GM18526 (cell line): ENCODE data around the gene TSHZ2.

ENCODE experiments used
- POLR2A ChIP-seq: IDR thresholded peaks from 3 replicates; pipeline ENCODE4 v1.6.1; 2011; ENCODE audit not compliant: insufficient read length; ENCODE audit errors: extremely low read depth

TSHZ2 gene

DNA sequence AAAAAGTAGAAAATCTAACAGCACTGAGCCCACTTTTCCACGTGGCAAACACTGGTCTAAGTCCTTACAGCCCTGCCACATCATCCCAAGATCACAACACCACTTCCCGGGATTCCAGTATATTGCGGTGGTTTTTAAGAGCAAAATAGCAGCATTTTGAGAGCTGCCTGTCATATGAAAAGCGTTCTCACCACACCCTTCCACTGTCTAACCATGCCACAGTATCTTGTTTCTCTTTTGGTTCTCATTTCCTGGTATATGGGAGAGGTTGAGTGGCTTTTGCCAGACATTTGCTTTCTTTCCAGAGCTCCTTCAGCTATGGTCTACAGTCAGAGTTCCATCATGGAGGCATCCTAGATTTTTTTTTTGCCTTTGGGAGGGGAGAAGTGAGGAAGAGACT is 243.0 kb downstream of the TSHZ2 start:
- TF ChIP-seq POLR2A: no peak

DNA sequence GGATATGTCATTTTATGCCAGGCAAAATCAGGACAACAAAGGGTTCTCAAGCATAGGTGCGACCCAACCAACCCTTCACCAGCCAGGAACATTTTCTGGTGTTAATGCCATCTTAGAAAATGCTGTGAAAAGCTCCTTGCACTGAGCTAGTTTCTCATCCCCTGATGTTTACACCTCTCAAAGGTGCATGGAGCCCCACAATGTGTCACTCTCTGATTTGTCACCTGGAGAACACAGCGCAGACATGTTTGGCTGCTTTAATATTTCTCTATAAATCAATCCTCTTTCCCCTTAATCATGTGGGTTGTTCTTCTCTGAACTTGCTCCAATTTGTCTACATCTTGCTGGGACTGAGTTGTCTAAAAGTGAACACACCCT is 244.3 kb downstream of the TSHZ2 start:
- TF ChIP-seq POLR2A: no peak

DNA sequence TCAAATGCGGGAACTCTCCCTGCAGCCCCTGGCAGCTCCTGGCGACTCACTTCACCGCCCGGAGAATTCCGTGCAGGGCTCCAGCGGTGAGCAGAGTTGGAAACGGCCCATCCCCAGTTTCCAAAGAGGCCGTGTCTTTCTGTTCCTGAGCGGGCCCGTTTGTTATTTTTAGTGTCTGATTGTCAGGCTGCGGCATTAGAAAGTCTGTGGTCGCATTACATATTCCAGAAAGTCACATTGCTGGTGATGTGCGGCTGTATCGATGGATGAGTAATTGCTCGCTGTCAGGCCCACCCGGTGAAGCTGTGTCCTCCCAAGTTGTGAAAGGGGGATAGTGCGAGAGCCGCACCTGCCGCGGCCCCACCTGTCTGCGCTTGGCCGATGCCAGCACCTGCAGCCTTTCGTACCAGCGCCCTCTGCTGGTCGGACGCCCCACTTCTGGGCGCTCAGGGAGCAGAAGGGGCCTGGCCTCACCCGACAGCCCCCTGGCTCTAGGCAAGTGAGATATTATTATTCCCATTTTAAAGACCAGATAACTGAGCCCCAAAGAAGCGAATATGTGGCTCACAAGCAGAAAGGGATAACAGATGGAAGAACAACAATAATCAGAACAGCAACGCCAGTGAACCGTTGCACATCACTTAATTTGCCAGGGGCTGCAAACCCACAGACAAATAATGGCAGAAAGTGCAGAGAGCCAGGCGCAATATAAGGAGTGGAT is 244.9 kb downstream of the TSHZ2 start:
- no peak for TF ChIP-seq POLR2A

DNA sequence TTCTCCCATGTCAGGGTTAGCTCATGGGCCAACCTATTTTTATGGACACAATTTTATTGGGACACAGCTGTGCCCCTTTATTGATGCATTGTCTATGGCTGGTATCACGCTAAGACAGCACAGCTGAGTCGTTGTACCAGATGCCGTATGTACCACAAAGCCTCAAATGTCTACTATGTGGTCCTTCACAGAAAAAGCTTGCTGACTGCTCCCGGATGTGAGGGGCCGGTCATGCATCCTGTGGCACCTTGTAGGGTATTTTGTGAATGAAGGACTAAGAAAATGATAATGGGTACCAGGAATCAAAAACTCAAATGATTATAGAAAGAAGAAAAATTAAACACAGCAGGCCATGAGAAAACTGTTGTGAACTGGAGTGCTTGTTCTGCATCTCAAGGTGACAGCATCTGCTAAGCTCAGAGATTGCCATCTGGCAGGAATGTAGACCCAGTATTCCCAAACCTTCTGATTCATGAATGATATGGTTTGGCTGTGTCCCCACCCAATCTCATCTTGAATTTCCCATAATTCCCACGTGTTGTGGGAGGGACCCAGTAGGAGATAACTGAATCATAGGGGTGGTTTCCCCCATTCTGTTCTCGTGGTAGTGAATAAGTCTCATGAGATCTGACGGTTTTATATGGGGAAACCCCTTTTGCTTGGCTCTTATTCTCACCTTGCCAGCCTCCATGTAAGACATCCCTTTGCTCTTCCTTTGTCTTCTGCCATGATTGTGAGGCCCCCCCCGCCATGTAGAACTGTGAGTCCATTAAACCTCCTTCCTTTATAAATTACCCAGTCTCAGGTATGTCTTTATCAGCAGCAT is 248.5 kb downstream of the TSHZ2 start:
- TF ChIP-seq POLR2A: no peak

DNA sequence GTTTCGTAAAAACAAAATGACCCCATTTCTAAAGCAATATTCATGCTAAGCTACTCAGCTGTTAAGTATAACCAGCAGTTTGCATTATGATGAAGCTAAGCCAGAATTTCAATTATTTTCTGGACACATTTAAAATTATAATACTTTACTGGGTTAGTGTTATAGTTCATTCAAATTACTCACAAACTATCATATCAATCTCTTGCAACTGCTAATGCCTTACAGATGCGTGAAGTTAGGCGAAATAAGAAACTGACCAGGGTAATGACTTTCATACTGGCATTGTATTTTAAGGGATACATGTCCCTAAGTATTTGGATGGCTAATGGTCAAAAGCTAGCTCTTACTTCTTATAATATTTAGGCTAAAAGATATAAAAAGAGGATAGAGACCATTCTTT is 249.6 kb downstream of the TSHZ2 start:
- TF ChIP-seq POLR2A: no peak

DNA sequence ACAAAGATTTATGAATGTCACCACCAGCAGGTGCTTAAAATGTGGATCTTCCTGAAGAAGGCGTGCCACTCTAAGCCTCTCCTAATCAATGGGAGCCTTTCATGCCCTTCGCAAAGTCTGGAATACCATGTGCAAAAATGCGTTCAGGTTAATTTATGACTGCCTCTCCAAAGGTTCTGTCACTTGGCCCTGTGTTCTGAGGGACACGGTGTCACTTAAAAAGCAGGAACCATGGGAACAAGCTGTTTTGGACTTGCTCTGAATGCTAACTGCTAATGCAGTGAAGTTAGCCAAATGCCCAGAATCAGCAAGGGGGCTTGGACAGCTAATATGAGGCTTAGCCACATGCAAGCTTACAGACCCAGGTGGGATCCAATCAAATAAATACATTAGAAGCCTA is 250.3 kb downstream of the TSHZ2 start:
- TF ChIP-seq POLR2A: no peak

DNA sequence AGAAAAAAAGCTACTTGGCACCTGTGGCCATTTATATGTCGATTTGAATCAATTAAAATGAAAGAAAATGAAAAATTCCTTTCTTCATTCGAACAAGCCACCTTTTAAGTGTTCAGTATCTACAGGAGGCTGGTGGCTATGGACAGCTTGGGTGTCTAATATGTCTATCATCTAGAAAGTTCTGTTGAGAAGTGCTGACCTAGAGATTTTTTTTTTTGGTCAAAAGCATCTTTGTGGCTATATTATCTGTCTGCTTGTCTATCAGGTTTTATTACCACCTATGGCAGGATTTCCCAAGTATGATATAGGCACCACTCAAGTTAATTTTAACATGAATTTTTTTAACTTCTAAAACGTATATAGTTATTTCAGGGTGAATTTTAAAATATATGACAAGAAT is 250.8 kb downstream of the TSHZ2 start:
- no peak for TF ChIP-seq POLR2A

DNA sequence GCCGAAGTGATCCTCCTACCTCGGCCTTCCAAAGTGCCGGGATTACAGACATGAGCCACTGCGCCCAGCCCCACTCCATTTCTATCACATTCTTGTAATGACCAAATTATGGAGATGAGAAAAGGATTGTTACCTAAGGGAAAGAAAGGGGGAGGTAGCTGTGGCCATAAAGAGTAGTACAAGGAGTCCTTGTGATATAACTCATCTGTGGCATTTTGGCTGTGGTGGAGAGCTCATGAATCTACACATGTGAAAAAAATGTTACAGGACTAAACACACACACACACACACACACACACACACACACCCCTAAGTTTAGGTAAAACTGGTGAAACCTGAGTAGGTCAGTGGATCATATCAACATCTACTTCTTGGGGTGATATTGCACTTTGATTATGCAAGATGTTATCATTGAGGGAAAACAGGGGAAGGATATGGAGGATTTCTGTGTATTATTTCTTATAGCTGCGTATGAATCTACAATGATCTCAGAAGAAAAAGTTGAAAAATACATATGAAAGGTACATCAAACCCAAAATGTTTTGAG is 251.5 kb downstream of the TSHZ2 start:
- TF ChIP-seq POLR2A: no peak

DNA sequence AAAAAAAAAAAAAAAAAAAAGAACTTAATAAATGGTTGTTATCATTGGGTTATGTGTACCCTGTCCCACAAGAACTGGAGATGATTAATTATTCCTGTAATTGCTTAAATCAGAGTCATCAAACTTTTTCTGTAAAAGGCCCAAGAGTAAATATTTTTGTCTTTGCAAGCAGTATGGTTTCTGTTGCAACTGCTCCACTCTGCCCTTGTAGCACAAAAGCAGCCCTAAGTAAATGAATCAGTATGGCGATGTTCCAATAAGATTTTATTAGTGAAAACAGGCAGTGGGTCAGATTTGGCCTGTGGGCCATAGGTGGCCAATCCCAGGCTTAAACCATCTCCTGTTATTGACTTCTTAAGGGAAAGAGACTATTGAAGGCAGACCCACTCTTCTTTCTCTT is 252.7 kb downstream of the TSHZ2 start:
- TF ChIP-seq POLR2A: no peak

DNA sequence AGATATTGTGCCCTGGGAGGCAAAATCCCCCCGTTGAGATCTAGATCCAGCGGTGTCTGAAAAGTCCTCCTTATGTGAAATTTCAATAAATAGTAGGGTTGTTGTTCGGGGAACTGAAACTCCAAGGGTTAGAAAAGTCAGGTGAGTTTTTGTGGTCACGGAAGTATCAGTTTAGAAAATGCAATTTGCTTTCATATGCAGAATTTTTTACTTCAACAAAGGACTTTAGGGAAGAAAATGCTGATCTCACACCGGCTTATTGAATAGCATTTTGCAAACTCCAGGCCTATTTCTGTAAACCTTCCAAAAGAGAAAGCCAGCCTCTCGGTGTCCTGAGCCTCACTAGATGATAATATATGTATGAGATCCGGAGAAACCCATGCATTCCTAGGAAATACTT is 254.7 kb downstream of the TSHZ2 start:
- no peak for TF ChIP-seq POLR2A

DNA sequence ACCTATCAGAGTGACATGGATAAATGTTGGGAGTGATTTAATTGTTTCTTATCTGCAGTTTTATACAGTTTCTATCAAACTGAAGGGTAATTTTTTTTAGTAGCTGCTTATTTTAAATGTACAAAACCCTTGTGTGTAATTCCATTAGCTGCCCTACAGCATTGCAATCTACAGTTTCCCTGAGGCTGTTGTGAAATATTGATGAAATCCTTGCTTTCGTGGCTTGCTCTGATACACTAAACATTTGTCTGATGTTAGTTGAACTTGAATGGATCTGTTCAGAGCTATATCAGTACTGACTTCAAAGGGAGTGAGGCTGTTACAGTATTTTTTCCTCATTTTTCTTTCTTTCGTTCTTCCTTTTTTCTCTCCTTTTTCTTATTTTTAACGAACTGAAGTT is 255.4 kb downstream of the TSHZ2 start:
- TF ChIP-seq POLR2A: no peak

DNA sequence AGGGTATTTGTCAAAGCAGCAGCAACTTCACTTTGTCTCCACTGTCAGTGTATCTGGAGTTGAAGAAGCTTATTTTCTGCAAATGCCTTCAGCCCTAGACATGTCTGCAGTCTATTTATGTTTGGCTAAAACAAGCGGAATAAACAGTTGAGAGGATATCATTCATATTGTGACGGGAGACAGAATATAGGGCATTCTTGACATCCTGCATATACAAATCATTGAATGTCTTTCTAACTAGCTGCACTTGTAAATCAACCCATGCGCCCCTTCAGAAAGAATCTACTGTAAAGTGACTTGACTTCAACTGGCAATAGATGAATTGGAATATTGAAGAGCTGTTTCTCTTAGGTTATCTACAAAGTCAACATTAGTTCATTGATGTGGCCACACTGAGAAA is 258.9 kb downstream of the TSHZ2 start:
- TF ChIP-seq POLR2A: no peak

DNA sequence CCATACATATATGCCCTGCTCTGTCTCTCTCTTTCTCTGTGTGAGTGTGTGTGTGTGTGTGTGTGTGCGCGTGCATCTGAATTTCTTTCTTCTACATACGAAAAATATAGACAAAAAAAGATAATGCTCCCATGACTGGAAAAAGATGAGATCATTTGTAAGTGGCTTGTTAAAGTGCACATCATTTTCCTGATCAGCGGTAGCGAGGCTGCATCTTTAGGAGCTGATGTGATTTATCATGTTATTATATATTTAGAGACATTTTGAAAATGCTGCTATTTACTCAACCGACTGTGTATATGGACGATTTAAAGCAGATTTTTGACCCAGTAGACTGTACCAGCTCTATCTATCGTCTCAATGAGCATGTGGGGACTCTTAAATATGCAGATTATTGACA is 265.3 kb downstream of the TSHZ2 start:
- no peak for TF ChIP-seq POLR2A

DNA sequence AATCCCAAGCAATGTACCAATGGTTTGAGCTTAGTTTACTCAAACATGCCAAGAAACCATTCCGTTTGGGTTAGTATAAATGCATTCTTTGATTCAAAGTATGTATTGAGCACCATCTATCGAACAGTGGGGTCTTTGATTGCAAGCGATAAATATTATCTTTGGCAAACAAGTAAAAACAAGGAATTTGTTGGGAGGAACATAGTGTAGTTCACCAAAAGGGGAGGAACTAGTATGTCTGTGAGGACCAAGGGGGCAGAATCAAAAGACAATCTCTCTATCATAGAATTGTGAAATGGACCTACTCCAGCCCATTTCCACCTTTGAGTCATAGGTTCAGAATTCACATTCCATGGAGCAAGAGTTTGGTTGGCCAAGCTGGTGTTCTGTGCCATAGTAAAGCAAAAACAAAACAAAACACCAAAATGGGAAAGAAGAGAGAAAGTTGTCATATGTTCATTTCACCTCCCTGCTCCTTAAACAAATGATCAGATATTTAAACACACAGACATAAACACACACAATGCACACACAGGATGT is 266.0 kb downstream of the TSHZ2 start:
- TF ChIP-seq POLR2A: no peak

DNA sequence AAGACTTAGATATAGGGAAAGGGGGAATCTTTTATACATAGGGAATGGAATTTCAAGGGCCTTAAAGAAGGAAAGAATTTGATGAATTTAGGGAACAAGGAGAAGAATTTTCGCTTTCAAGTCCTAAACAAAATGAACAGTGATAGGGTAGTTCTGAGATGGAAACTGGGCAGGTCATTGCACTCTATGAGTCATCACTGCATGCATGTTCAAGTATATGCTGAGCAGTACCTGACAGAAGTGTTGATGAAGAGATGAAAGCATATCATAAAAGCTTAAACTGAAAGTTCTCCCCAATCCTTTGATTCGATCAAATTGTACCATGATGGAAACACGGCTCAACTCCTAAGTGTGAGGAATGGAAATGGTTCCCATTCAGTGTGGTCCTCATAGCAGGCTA is 271.0 kb downstream of the TSHZ2 start:
- TF ChIP-seq POLR2A: no peak

DNA sequence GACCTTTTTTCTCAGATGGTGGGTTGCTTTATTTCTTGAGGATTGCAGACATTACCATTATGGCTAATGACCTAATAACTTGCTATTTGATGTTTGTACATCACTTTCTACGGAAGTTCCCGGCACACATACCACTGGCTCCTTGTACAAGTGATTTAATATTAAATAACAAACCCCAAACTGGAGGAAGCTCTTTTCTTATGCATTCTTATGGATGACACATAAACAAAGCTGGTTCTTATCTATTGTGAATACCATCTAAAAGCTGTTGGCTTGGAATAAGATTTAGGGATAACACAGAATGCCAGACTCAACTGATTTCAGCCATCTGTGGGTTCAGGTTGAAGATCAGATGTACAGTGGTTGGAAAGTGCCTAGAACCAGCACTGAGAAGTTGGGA is 272.6 kb downstream of the TSHZ2 start:
- TF ChIP-seq POLR2A: no peak
